Body of pancreas (tissue), 4 donors: ENCODE results near the gene RAB34. TPM values are rescaled to one million over a fixed set of nuclear protein-coding genes. Genes with fewer than 3 reads are reported as not detected.

Experiments
- ATAC-seq: fragments of 150-250 bp; one replicate; pipeline ENCODE4 v1.9.1; 2016
- DNase-seq, 4 donors: peaks; one replicate each; pipeline ENCODE4 v3.0.0-alpha.2; 2019
- H3K27ac ChIP-seq, 4 donors: fragments of 200-600 bp; sonication (generic); 1 replicate in 3 of 4; 2 replicates in 1 of 4; pipeline versions ENCODE4 v1.5.1 to v1.6.1; 2016 to 2019; ENCODE audit warnings: mild to moderate bottlenecking in 1 of 4, mixed read lengths in 1 of 4, moderate library complexity in 1 of 4
- H3K27me3 ChIP-seq, 2 donors: fragments of 200-600 bp; sonication (generic); one replicate each; pipeline ENCODE4 v1.6.0; 2016; ENCODE audit warnings: mild to moderate bottlenecking in 1 of 2
- H3K36me3 ChIP-seq, 2 donors: fragments of 200-600 bp; sonication (generic); replicated peaks in 1 of 2; 2 replicates each; pipeline ENCODE4 v1.5.1; 2016; ENCODE audit warnings: low read depth in 2 of 2; ENCODE audit not compliant: insufficient read depth in 1 of 2
- H3K4me1 ChIP-seq: fragments of 200-600 bp; sonication (generic); one replicate; pipeline ENCODE4 v1.6.0; 2016
- H3K4me3 ChIP-seq, 2 donors: fragments of 200-600 bp; sonication (generic); 1 replicate in 1 of 2; 2 replicates in 1 of 2; pipeline ENCODE4 v1.5.1; 2016 to 2019
- H3K9me3 ChIP-seq, 3 donors: fragments of 200-600 bp; sonication (generic); 1 replicate in 2 of 3; 2 replicates in 1 of 3; pipeline ENCODE4 v1.5.1; 2016
- POLR2A ChIP-seq, 3 donors: fragments of 450-650 bp; IDR thresholded peaks; one replicate each; pipeline ENCODE4 v1.6.1; 2016; ENCODE audit warnings: antibody characterized with exemption in 3 of 3, mild to moderate bottlenecking in 2 of 3
- WGBS, 2 donors: methylation state at CpG; one replicate each; pipeline ENCODE4 v1.1.5; 2017; 5-methylcytosine and 5-hydroxymethylcytosine counted together
- intact Hi-C: fragments of 100-400 bp; cut with DNase I; formaldehyde crosslinking; loops from one replicate; pipeline ENCODE4 v1.15.1; 2023
- total RNA-seq, 2 donors: library from RNA; depleted of rRNA; stranded (reverse); fragments of >200 nt; gene quantifications; one replicate each; pipeline ENCODE4 v1.1.0, GENCODE V29; 2016
- TF ChIP-seq, protein P1 (sequence below), 7 experiments: fragments of 450-650 bp in 4 of 7; fragments of 200-600 bp in 3 of 7; sonication (generic) in 3 of 7; IDR thresholded peaks; one replicate each; pipeline ENCODE4 v1.5.1; 2016 to 2019; ENCODE audit warnings: antibody characterized with exemption in 7 of 7

Gene RAB34
- total RNA-seq, 2 donors from 2014 or later = 18.2 to 61.3 TPM

DNA sequence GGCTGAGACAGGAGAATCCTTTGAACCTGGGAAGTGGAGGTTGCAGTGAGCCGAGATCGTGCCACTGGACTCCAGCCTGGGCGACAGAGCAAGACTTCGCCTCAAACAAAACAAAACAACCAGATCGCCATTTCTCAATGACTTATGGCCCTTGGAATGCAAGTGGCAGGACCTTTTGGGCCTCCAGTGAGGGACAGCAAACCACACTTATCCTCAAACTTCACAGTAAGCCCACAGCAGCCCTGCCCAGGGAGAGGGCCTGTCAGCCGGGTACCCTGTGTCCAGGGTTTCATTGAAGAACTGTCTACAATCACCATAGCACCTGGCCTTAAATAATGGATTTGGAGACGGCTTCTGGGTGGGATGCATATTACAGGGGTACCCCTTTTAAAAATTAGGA lies 37.8 kb upstream of the RAB34 start:
- H3K27me3 ChIP-seq = no peaks in the 10 kb centered on the region
- H3K4me3 ChIP-seq = no peak overlapping the region
- peaks cover 11% of the 10 kb centered on the region for H3K4me1 ChIP-seq
- 89 to 92% methylated on average over 7 of the region's 7 CpGs for WGBS, 2 donors
- no peaks in the 10 kb centered on the region for H3K9me3 ChIP-seq
- no peak overlapping the region for H3K27ac ChIP-seq
- TF ChIP-seq, protein P1, sequence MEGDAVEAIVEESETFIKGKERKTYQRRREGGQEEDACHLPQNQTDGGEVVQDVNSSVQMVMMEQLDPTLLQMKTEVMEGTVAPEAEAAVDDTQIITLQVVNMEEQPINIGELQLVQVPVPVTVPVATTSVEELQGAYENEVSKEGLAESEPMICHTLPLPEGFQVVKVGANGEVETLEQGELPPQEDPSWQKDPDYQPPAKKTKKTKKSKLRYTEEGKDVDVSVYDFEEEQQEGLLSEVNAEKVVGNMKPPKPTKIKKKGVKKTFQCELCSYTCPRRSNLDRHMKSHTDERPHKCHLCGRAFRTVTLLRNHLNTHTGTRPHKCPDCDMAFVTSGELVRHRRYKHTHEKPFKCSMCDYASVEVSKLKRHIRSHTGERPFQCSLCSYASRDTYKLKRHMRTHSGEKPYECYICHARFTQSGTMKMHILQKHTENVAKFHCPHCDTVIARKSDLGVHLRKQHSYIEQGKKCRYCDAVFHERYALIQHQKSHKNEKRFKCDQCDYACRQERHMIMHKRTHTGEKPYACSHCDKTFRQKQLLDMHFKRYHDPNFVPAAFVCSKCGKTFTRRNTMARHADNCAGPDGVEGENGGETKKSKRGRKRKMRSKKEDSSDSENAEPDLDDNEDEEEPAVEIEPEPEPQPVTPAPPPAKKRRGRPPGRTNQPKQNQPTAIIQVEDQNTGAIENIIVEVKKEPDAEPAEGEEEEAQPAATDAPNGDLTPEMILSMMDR (IDR thresholded peaks at IDR 0.05) = no peak
- TF ChIP-seq POLR2A (IDR thresholded peaks at IDR 0.05) = no peak
- DNase-seq = no peak
- ATAC-seq = no peak
- H3K36me3 ChIP-seq = peaks cover 4 to 5% of the 10 kb centered on the region in 2 donors
- intact Hi-C loops = no loop called here

DNA sequence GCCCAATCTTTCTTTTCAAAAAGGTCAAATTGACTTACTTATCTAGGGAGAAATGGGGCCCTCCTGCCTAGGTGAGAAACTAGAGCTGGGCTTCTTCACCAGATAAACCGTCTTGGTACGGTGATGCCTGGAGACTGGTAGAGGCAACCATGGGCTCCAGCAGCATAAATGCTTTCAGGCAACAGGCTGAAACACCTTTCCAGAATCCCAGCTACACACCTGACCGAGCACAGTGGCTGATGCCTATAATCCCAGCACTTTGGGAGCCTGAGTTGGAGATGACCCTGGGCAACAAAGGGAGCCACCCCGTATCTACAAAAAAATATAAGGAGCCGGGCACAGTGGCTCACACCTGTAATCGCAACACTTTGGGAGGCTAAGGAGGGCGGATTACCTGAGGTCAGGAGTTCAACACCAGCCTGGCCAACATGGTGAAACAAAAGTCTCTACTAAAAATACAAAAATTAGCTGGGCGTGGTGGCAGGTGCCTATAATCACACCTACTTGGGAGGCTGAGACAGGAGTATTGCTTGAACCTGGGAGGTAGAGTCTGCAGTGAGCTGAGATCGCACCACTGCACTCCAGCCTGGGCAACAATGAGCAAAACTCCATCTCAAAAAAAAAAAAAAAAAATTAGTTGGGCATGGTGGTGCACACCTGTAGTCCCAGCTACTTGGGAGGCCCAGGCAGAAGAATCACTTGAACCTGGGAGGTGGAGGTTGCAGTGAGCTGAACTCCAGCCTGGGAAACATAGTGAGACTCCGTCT lies 34.1 kb upstream of the RAB34 start:
- TF ChIP-seq, protein P1 (IDR thresholded peaks at IDR 0.05) = no peak
- TF ChIP-seq POLR2A (IDR thresholded peaks at IDR 0.05) = no peak
- Histone ChIP-seq H3K4me3 (no peak overlapping the region), H3K27ac (no peak overlapping the region), H3K9me3 (no peaks in the 10 kb centered on the region), H3K27me3 (no peaks in the 10 kb centered on the region), H3K4me1 (peaks cover 48% of the 10 kb centered on the region), H3K36me3 (peaks cover 0 to 7% of the 10 kb centered on the region in 2 donors)
- intact Hi-C loops = no loop called here
- DNase-seq (peak in 1 of 4 donors; percentile 4), ATAC-seq (no peak)
- 91 to 93% methylated on average over 10 of the region's 10 CpGs for WGBS, 2 donors

DNA sequence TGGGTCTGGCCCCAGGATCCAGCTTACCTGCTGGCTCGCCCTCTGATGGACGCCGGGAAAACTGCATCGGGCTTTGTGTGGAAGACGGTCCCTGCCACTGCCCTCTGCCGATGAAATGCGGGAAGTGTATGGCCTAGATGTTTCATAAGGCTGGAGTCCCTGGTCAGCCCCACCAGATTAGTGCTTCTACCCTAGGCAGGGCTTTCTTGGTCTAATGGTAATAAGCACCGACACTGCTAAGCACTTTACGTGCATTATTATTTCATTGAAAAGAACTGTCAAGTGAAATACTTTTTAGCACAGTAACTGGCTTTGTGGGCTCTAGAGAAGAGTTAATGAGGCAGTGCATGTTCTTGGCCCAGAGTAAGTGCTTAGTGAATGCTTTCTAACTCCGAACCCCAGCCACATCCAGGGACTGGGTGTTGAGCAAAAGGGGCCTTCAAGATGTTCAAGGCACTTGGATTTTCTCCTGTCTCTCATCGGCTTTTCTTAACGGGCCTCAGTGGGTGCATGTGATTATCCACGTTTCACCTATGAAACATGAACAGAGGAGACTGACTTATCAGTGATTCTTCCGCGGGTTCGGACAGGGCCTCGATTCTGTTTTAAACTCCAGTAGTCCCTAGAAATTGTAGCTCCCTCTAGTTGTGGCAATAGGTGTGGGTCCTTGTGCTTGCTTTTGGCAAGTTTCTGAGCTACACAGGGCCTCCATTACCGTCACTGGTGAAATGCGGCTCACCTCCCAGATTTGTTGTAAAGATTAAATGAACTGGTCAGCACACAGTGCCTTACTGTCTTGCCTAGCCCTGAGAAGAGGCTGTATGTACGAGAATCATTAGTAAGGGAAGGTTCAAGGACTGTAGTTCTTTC lies 32.7 kb upstream of the RAB34 start:
- WGBS, 2 donors = 19 to 37% methylated on average over 13 to 20 of the region's 20 CpGs

GRCh38 chr17:28749516-28750177 lies 32.0 kb upstream of the RAB34 start:
- Histone ChIP-seq H3K36me3 (peaks cover 0 to 7% of the 10 kb centered on the region in 2 donors), H3K27me3 (no peaks in the 10 kb centered on the region), H3K27ac (peak overlapping the region in 3 of 4 donors; percentile 33 to 98 (median 49)), H3K4me3 (no peak overlapping the region), H3K9me3 (no peaks in the 10 kb centered on the region), H3K4me1 (peaks cover 58% of the 10 kb centered on the region)
- TF ChIP-seq POLR2A (IDR thresholded peaks at IDR 0.05) = no peak
- TF ChIP-seq, protein P1 (IDR thresholded peaks at IDR 0.05) = no peak
- no peak for ATAC-seq
- intact Hi-C loops = no loop called here
- DNase-seq = no peak
- 20 to 52% methylated on average over 2 to 11 of the region's 11 CpGs for WGBS, 2 donors

More for the DNA sequence above, 32.7 kb upstream of the RAB34 start:
- TF ChIP-seq POLR2A (IDR thresholded peaks at IDR 0.05) = peak in 1 of 3 donors; percentile 29
- TF ChIP-seq, protein P1 (IDR thresholded peaks at IDR 0.05) = peak; percentile 98 to 100 (median 100)
- Histone ChIP-seq H3K4me1 (peaks cover 55% of the 10 kb centered on the region), H3K9me3 (no peaks in the 10 kb centered on the region), H3K4me3 (no peak overlapping the region), H3K27me3 (no peaks in the 10 kb centered on the region), H3K27ac (peak overlapping the region in 3 of 4 donors; percentile 33 to 98 (median 49)), H3K36me3 (peaks cover 0 to 7% of the 10 kb centered on the region in 2 donors)
- peak; percentile 72 for ATAC-seq
- intact Hi-C loops = no loop called here
- peak; percentile 96 to 99 (median 96) for DNase-seq
